MCF 10A (cell line): ENCODE measurements around the gene TUNAR. TPM values are rescaled to one million over a fixed set of nuclear protein-coding genes. Genes with fewer than 3 reads are reported as not detected.

Source experiments
- BruUV-seq: library from RNA; stranded (reverse); fragments of 400-500 nt; replicated peaks from 2 replicates; lab custom pipeline; 2021; lab: Mats Ljungman, UMichigan
- CTCF ChIA-PET: fragments of 300-600 bp; sonication (Branson Sonifier 250); formaldehyde crosslinking; extraction: SDS; loops from one replicate; lab custom pipeline; 2021; ENCODE audit warnings: antibody characterized with exemption, inconsistent platforms; lab: Yijun Ruan, JAX
- POLR2A ChIA-PET: fragments of 300-600, 350-650 bp; sonication (Branson Sonifier 250); formaldehyde crosslinking; extraction: SDS; loops from one replicate; lab custom pipeline; 2020; ENCODE audit warnings: antibody characterized with exemption, inconsistent platforms; lab: Yijun Ruan, JAX
- DNase-seq: peaks from one replicate; pipeline ENCODE4 v3.0.0-alpha.2; 2018; ENCODE audit not compliant: unreplicated experiment
- H3K27ac Mint-ChIP-seq: one replicate; pipeline ENCODE4 v1.8.0; 2022; ENCODE audit warnings: mild to moderate bottlenecking, low read depth, mixed read lengths; ENCODE audit not compliant: unreplicated experiment
- H3K27me3 Mint-ChIP-seq: one replicate; pipeline ENCODE4 v1.8.0; 2022; ENCODE audit warnings: mixed read lengths; ENCODE audit not compliant: insufficient read depth, unreplicated experiment
- H3K36me3 Mint-ChIP-seq: one replicate; pipeline ENCODE4 v1.8.0; 2022; ENCODE audit warnings: mild to moderate bottlenecking, moderate library complexity, mixed read lengths; ENCODE audit not compliant: insufficient read depth, unreplicated experiment
- H3K4me1 Mint-ChIP-seq: one replicate; pipeline ENCODE4 v1.8.0; 2022; ENCODE audit warnings: mixed read lengths; ENCODE audit not compliant: insufficient read depth, unreplicated experiment
- H3K4me3 Mint-ChIP-seq: one replicate; pipeline ENCODE4 v1.8.0; 2022; ENCODE audit warnings: mild to moderate bottlenecking, moderate library complexity, mixed read lengths; ENCODE audit not compliant: unreplicated experiment
- H3K9me3 Mint-ChIP-seq: one replicate; pipeline ENCODE4 v1.8.0; 2022; ENCODE audit warnings: mixed read lengths; ENCODE audit not compliant: unreplicated experiment
- intact Hi-C: fragments of 100-400 bp; cut with micrococcal nuclease; formaldehyde crosslinking; loops from 2 replicates; pipeline ENCODE4 v1.14.1; 2022
- total RNA-seq: library from RNA; stranded (reverse); gene quantifications from 2 replicates; pipeline ENCODE4 v1.2.3, GENCODE V29; 2022
- TF ChIP-seq, protein P1 (sequence below): fragments of 200-600 bp; IDR thresholded peaks from one replicate; pipeline ENCODE4 v1.8.0; 2022; ENCODE audit warnings: antibody characterized with exemption, mild to moderate bottlenecking; ENCODE audit not compliant: unreplicated experiment

TUNAR gene
- total RNA-seq, 1 experiment from 2014 or later = not detected

DNA sequence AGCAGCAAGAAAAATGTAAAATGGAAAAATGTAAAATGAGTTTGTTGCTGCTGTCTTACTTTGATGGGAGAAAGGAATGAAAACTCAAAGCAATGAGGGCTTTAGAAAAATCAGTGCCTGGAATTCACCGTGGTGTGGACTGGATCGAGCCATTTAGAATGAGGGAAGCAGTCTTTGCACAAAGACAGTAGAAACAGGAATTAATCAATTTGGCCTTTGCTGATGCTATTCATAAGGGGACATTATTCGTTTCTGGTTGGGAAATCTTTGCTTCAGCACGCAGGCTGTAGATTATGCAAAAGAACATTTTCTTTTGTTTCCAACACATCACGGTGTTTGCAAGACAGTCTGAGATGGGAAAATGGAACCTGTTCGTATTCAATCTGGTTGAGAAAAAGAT, 6.9 kb upstream of the TUNAR start:
- no TSS peak for BruUV-seq
- ChIA-PET CTCF (no interaction called here), POLR2A (no interaction called here)
- Mint-ChIP-seq H3K27ac (no peak overlapping the region), H3K4me1 (no peaks in the 10 kb centered on the region), H3K27me3 (peaks cover 91% of the 10 kb centered on the region), H3K36me3 (no peaks in the 10 kb centered on the region), H3K4me3 (no peak overlapping the region), H3K9me3 (no peaks in the 10 kb centered on the region)
- TF ChIP-seq, protein P1, sequence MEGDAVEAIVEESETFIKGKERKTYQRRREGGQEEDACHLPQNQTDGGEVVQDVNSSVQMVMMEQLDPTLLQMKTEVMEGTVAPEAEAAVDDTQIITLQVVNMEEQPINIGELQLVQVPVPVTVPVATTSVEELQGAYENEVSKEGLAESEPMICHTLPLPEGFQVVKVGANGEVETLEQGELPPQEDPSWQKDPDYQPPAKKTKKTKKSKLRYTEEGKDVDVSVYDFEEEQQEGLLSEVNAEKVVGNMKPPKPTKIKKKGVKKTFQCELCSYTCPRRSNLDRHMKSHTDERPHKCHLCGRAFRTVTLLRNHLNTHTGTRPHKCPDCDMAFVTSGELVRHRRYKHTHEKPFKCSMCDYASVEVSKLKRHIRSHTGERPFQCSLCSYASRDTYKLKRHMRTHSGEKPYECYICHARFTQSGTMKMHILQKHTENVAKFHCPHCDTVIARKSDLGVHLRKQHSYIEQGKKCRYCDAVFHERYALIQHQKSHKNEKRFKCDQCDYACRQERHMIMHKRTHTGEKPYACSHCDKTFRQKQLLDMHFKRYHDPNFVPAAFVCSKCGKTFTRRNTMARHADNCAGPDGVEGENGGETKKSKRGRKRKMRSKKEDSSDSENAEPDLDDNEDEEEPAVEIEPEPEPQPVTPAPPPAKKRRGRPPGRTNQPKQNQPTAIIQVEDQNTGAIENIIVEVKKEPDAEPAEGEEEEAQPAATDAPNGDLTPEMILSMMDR = no peak
- DNase-seq = no peak
- intact Hi-C loops = no loop called here

DNA sequence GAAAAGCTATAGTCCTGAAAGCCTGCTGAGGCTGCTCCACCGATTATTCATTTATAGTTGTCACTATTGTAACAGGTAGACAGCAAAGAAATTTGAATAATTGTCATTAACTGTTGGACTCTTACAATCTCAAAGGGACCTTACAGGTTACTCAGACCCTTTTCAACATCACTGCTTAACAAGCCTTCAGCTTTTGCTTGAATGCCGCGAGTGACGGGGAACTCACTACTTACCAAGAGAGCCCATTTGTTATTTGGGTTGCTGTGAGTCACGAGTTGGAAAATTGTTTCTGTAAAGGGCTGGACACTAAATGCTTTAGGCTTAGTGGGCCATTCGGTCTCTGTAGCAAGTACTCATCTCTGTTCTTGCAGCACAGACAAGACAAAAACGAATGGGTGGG, 5.9 kb upstream of the TUNAR start:
- BruUV-seq = no TSS peak
- peaks cover 91% of the 10 kb centered on the region for H3K27me3 Mint-ChIP-seq
- no peak overlapping the region for H3K4me3 Mint-ChIP-seq
- no peak for DNase-seq
- POLR2A ChIA-PET = no interaction called here
- H3K4me1 Mint-ChIP-seq = no peaks in the 10 kb centered on the region
- H3K36me3 Mint-ChIP-seq = no peaks in the 10 kb centered on the region
- H3K9me3 Mint-ChIP-seq = no peaks in the 10 kb centered on the region
- CTCF ChIA-PET = interaction anchor here (0.5 kb wide), 1 partner anchor 309 kb away, joined by 3 read pairs; no protein-coding TSS in a partner anchor
- TF ChIP-seq, protein P1 = no peak
- intact Hi-C loops = no loop called here
- H3K27ac Mint-ChIP-seq = no peak overlapping the region

DNA sequence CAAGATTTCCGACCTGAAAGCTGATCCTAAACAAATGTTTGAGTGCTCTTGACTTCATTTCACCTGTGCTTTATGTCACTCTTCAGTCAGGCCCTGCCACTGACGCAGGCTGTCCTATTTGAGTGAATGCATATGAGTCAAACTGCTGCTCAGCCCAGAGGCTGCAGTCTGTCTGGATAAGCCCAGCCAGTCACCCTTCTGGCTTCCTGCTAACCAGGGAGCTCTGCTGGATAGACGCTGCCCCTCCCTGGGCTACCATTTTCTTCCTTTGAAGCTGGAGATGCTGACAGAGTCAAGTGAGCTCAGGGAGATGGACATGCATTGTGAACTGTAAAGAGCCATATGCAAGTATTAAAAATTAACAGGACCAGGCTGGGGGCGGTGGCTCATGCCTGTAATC, 5.1 kb upstream of the TUNAR start:
- Mint-ChIP-seq H3K9me3 (no peaks in the 10 kb centered on the region), H3K36me3 (no peaks in the 10 kb centered on the region), H3K4me3 (no peak overlapping the region), H3K27ac (no peak overlapping the region), H3K4me1 (no peaks in the 10 kb centered on the region), H3K27me3 (peaks cover 87% of the 10 kb centered on the region)
- no peak for DNase-seq
- ChIA-PET CTCF (interaction anchor here (0.7 kb wide), 1 partner anchor 20 kb away, joined by 4 read pairs; no protein-coding TSS in a partner anchor), POLR2A (no interaction called here)
- intact Hi-C loops = no loop called here
- no TSS peak for BruUV-seq
- TF ChIP-seq, protein P1 = no peak

DNA sequence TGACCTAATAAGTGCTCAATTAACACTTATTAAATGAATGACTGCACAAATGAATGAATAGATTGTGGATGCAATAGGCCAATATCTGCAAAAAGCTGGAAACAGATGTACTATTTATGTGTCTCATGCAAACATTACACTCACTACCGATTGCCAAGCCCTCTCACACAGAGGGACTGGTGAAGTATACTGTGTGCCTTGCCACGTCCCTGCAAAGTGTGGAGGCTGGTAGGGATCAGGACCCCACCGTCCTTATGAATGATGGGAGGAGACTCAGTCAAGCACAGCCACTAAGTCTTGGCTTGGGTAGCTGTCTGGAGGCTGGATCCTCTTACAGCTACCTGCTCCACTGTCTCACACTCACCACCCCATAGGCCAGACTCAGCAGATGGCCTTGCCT, 3.9 kb upstream of the TUNAR start:
- POLR2A ChIA-PET = no interaction called here
- Mint-ChIP-seq H3K4me3 (no peak overlapping the region), H3K9me3 (no peaks in the 10 kb centered on the region), H3K27me3 (peaks cover 83% of the 10 kb centered on the region), H3K4me1 (no peaks in the 10 kb centered on the region), H3K36me3 (no peaks in the 10 kb centered on the region), H3K27ac (no peak overlapping the region)
- no peak for DNase-seq
- intact Hi-C loops = no loop called here
- TF ChIP-seq, protein P1 = no peak
- BruUV-seq = no TSS peak
- CTCF ChIA-PET = interaction anchor here (0.8 kb wide), 1 partner anchor 263 kb away, joined by 3 read pairs; no protein-coding TSS in a partner anchor
